H1 (cell line): ENCODE measurements around the gene PRAMEF12. TPM values are rescaled to one million over a fixed set of nuclear protein-coding genes. Genes with fewer than 3 reads are reported as not detected.

Source experiments
- CTCF ChIA-PET: fragments of 300-600 bp; sonication (Branson Sonifier 250); formaldehyde crosslinking; loops from one replicate; lab custom pipeline; 2021; ENCODE audit not compliant: partially characterized antibody; lab: Charles Lee
- POLR2A ChIA-PET: fragments of 300-600 bp; sonication (Branson Sonifier 250); formaldehyde crosslinking; loops from one replicate; lab custom pipeline; 2021; ENCODE audit warnings: inconsistent platforms; ENCODE audit not compliant: partially characterized antibody; lab: Charles Lee
- DNase-seq, 2 experiments: peaks; one replicate each; pipeline versions ENCODE4 v3.0.0 to v3.0.0-alpha.2; 2010 to 2022; ENCODE audit warnings: low spot score in 2 of 2, low read depth in 1 of 2, mixed read lengths in 1 of 2
- FAIRE-seq: peaks from 2 replicates; lab custom pipeline; 2011; peaks lifted over from hg19 to GRCh38; lab: Jason Lieb, UNC
- H2AFZ ChIP-seq: 2 replicates; pipeline ENCODE4 v1.8.1; 2012; ENCODE audit warnings: low read length, inconsistent platforms
- H2AK5ac ChIP-seq: 2 replicates; pipeline ENCODE4 v1.6.1; 2013; ENCODE audit warnings: low read depth, low read length
- H2BK120ac ChIP-seq: replicated peaks from 2 replicates; pipeline ENCODE3; 2013; ENCODE audit warnings: low read depth, low read length, inconsistent platforms
- H2BK12ac ChIP-seq: 2 replicates; pipeline ENCODE4 v1.6.1; 2013; ENCODE audit warnings: low read depth, low read length
- H2BK15ac ChIP-seq: 2 replicates; pipeline ENCODE4 v1.6.1; 2013; ENCODE audit warnings: low read length
- H2BK20ac ChIP-seq: 2 replicates; pipeline ENCODE4 v1.6.1; 2013; ENCODE audit warnings: low read length
- H2BK5ac ChIP-seq: 2 replicates; pipeline ENCODE4 v1.6.1; 2013; ENCODE audit warnings: low read depth, low read length
- H3K14ac ChIP-seq: 2 replicates; pipeline ENCODE4 v1.6.1; 2013; ENCODE audit warnings: inconsistent platforms; ENCODE audit not compliant: insufficient read length
- H3K18ac ChIP-seq: 2 replicates; pipeline ENCODE4 v1.6.1; 2013; ENCODE audit warnings: low read length; ENCODE audit errors: extremely low read depth
- H3K23ac ChIP-seq: 2 replicates; pipeline ENCODE4 v1.6.1; 2013; ENCODE audit warnings: inconsistent platforms; ENCODE audit not compliant: insufficient read length
- H3K23me2 ChIP-seq: 2 replicates; pipeline ENCODE4 v1.6.1; 2013; ENCODE audit warnings: low read depth, low read length
- H3K27ac ChIP-seq: 2 replicates; pipeline ENCODE4 v1.6.1; 2011; ENCODE audit warnings: low read depth, low read length, inconsistent platforms
- H3K27me3 ChIP-seq, 4 experiments: replicated peaks in 1 of 4; 1 replicate in 1 of 4; 2 replicates in 3 of 4; pipeline versions ENCODE4 v1.6.1 to v1.8.1; 2011 to 2013; ENCODE audit warnings: low read length in 3 of 4, mild to moderate bottlenecking in 3 of 4, inconsistent platforms in 2 of 4, mixed read lengths in 2 of 4, moderate library complexity in 1 of 4; ENCODE audit not compliant: control insufficient read depth in 3 of 4, insufficient read depth in 3 of 4; ENCODE audit errors: extremely low read depth in 1 of 4
- H3K36me3 ChIP-seq, 4 experiments: 2 replicates each; pipeline versions ENCODE4 v1.6.1 to v1.8.1; 2011 to 2013; ENCODE audit warnings: mild to moderate bottlenecking in 4 of 4, low read length in 3 of 4, moderate library complexity in 2 of 4, control low read depth in 1 of 4, inconsistent platforms in 1 of 4; ENCODE audit not compliant: insufficient read depth in 4 of 4, control insufficient read depth in 2 of 4
- H3K4ac ChIP-seq: replicated peaks from 2 replicates; pipeline ENCODE3; 2013; ENCODE audit warnings: low read length, low read depth, mixed read lengths, inconsistent platforms; ENCODE audit not compliant: insufficient read length
- H3K4me1 ChIP-seq, 4 experiments: replicated peaks in 1 of 4; 1 replicate in 1 of 4; 2 replicates in 3 of 4; pipeline versions ENCODE4 v1.6.1 to v1.8.1; 2011 to 2013; ENCODE audit warnings: low read length in 3 of 4, inconsistent platforms in 2 of 4, mixed read lengths in 1 of 4; ENCODE audit not compliant: insufficient read depth in 4 of 4, control insufficient read depth in 3 of 4
- H3K4me2 ChIP-seq, 2 experiments: 2 replicates each; pipeline versions ENCODE4 v1.6.1 to v1.8.1; 2011 to 2013; ENCODE audit warnings: low read depth in 2 of 2, low read length in 2 of 2, control low read depth in 1 of 2, inconsistent platforms in 1 of 2, mild to moderate bottlenecking in 1 of 2; ENCODE audit not compliant: insufficient read depth in 1 of 2
- H3K4me3 ChIP-seq, 4 experiments: fragments of 200-600, 300-600 bp in 1 of 4; sonication (generic), shearing (Covaris generic), sonication (Bioruptor Twin) in 1 of 4; 2 replicates each; pipeline versions ENCODE4 v1.5.1 to v1.8.1; 2011 to 2016; ENCODE audit warnings: low read length in 4 of 4, low read depth in 3 of 4, control low read depth in 2 of 4, inconsistent platforms in 2 of 4, mild to moderate bottlenecking in 2 of 4, mixed read lengths in 1 of 4, moderate library complexity in 1 of 4; ENCODE audit not compliant: insufficient read depth in 2 of 4; ENCODE audit errors: extremely low read depth in 1 of 4
- H3K56ac ChIP-seq: replicated peaks from 2 replicates; pipeline ENCODE3; 2013; ENCODE audit warnings: low read depth, mild to moderate bottlenecking, mixed read lengths, low read length, inconsistent platforms; ENCODE audit not compliant: insufficient read length
- H3K79me1 ChIP-seq: 2 replicates; pipeline ENCODE4 v1.6.1; 2013; ENCODE audit warnings: low read depth, low read length, control low read depth
- H3K79me2 ChIP-seq, 2 experiments: 2 replicates each; pipeline versions ENCODE4 v1.6.1 to v1.8.1; 2012 to 2013; ENCODE audit warnings: low read length in 2 of 2, mild to moderate bottlenecking in 2 of 2, inconsistent platforms in 1 of 2; ENCODE audit not compliant: insufficient read depth in 2 of 2, control insufficient read depth in 1 of 2
- H3K9ac ChIP-seq, 4 experiments: replicated peaks in 1 of 4; 1 replicate in 1 of 4; 2 replicates in 3 of 4; pipeline versions ENCODE4 v1.6.1 to v1.8.1; 2011 to 2013; ENCODE audit warnings: low read depth in 3 of 4, low read length in 3 of 4, control low read depth in 2 of 4, mild to moderate bottlenecking in 2 of 4, moderate library complexity in 2 of 4, inconsistent platforms in 1 of 4; ENCODE audit errors: extremely low read depth in 1 of 4
- H3K9me3 ChIP-seq, 2 experiments: 2 replicates each; pipeline versions ENCODE4 v1.6.1 to v1.8.1; 2012 to 2013; ENCODE audit warnings: mild to moderate bottlenecking in 2 of 2, moderate library complexity in 2 of 2, control low read depth in 1 of 2, inconsistent platforms in 1 of 2, low read depth in 1 of 2, low read length in 1 of 2, mixed read lengths in 1 of 2; ENCODE audit not compliant: insufficient read depth in 2 of 2
- H4K20me1 ChIP-seq, 2 experiments: replicated peaks in 1 of 2; 2 replicates each; pipeline versions ENCODE3 to v1.8.1; 2011 to 2013; ENCODE audit warnings: inconsistent platforms in 2 of 2, low read length in 2 of 2, mild to moderate bottlenecking in 1 of 2; ENCODE audit not compliant: insufficient read depth in 2 of 2, control insufficient read depth in 1 of 2
- H4K5ac ChIP-seq: 2 replicates; pipeline ENCODE4 v1.6.1; 2013; ENCODE audit warnings: low read length, low read depth, mixed read lengths, inconsistent platforms; ENCODE audit not compliant: insufficient read length
- H4K8ac ChIP-seq: 2 replicates; pipeline ENCODE4 v1.8.0; 2013; ENCODE audit warnings: mild to moderate bottlenecking, moderate library complexity, low read length, inconsistent platforms; ENCODE audit not compliant: insufficient read depth; ENCODE audit errors: extremely low read depth
- H4K91ac ChIP-seq: replicated peaks from 2 replicates; pipeline ENCODE3; 2013; ENCODE audit warnings: low read length, mixed read lengths, inconsistent platforms; ENCODE audit not compliant: insufficient read length
- BACH1 ChIP-seq: IDR thresholded peaks from 2 replicates; pipeline ENCODE4 v1.6.1; 2012; ENCODE audit warnings: low read length, improper control_type of control experiment
- CEBPB ChIP-seq: IDR thresholded peaks from 2 replicates; pipeline ENCODE4 v1.6.1; 2012; ENCODE audit warnings: low read depth, low read length
- HDAC6 ChIP-seq: IDR thresholded peaks from one replicate; pipeline ENCODE4 v1.7.1; 2012; ENCODE audit warnings: low read depth, mild to moderate bottlenecking, inconsistent platforms, low read length, moderate library complexity
- PHF8 ChIP-seq: fragments of 200-600 bp; sonication (generic); conservative IDR thresholded peaks from 2 replicates; pipeline ENCODE4 v1.7.1; 2012; ENCODE audit warnings: low read depth, mild to moderate bottlenecking, inconsistent platforms, low read length, moderate library complexity
- WGBS, 2 experiments: shearing (Covaris generic) in 1 of 2; methylation state at CpG; one replicate each; pipeline versions ENCODE4 v1.1.6 to v1.1.7; 2013 to 2015; ENCODE audit warnings: low lambda C conversion rate in 2 of 2, mixed read lengths in 2 of 2, inconsistent platforms in 1 of 2, low coverage in 1 of 2, missing lambda C conversion rate in 1 of 2; ENCODE audit not compliant: insufficient replicate concordance in 2 of 2, insufficient coverage in 1 of 2, insufficient read length in 1 of 2; ENCODE audit errors: extremely low coverage in 1 of 2, missing lambda C conversion rate in 1 of 2; 5-methylcytosine and 5-hydroxymethylcytosine counted together
- polyA plus RNA-seq, 7 experiments: library from polyadenylated mRNA; depleted of rRNA in 3 of 7; stranded (reverse) in 5 of 7; unstranded in 2 of 7; fragments of >200 nt in 5 of 7; fragments of 200-250 nt in 2 of 7; gene quantifications; 1 replicate in 5 of 7; 2 replicates in 1 of 7; 4 replicates in 1 of 7; pipeline versions ENCODE4 v1.2.1 to v1.2.3, GENCODE V29; 2011 to 2013; ENCODE audit warnings: missing spikeins in 2 of 7, mixed read lengths in 2 of 7
- total RNA-seq: library from RNA; stranded (reverse); fragmentation: NEBNext Ultra II Directional; extraction: Animal tissue kit (Norgen Biotek cat#: 25700); gene quantifications from 2 replicates; pipeline ENCODE4 v1.2.1, GENCODE V29; 2021

Gene PRAMEF12
- total and polyA plus RNA-seq, 2 of the 8 experiments (the other 6 are each of a cell fraction or from before 2014, with no cell fraction given): not detected

- Histone ChIP-seq H3K4me1 (0 out of 7 replicates have a peak, but pooled peaks cover 0 to 3% (median 0%) of the 10 kb centered on the region in 4 experiments), H3K4ac (no peak overlapping the region), H3K14ac (no peak overlapping the region), H3K23me2 (no peaks in the 10 kb centered on the region), H2AK5ac (no peak overlapping the region), H3K23ac (no peak overlapping the region), H2BK15ac (no peak overlapping the region), H2BK20ac (no peak overlapping the region), H3K9ac (no peak overlapping the region), H4K20me1 (no peaks in the 10 kb centered on the region), H3K79me1 (no peaks in the 10 kb centered on the region), H3K56ac (no peak overlapping the region), H3K9me3 (no peaks in the 10 kb centered on the region), H3K27me3 (no peaks in the 10 kb centered on the region), H2BK120ac (no peak overlapping the region), H4K8ac (no peak overlapping the region), H3K18ac (no peak overlapping the region), H4K5ac (no peak overlapping the region), H3K27ac (no peak overlapping the region), H3K79me2 (no peaks in the 10 kb centered on the region), H3K4me2 (no peak overlapping the region), H2BK12ac (0 out of 2 replicates have a peak overlapping the region, but pooled peaks have one; percentile 43), H4K91ac (no peak overlapping the region), H3K4me3 (no peak overlapping the region), H3K36me3 (no peaks in the 10 kb centered on the region), H2BK5ac (no peak overlapping the region), H2AFZ (no peak overlapping the region)
- DNase-seq (no peak), FAIRE-seq (no peak)
- ChIA-PET CTCF (no interaction called here), POLR2A (no interaction called here)
- whole genome bisulfite sequencing, 2 experiments: 88% methylated on average over 4 of the region's 4 CpGs; no CpG with 5 or more reads in 1 of the 2 experiments
- TF ChIP-seq BACH1: no peak
- TF ChIP-seq PHF8: no peak
- no peak for TF ChIP-seq HDAC6
- peak; percentile 31; the same call in 1 of the 2 replicates for TF ChIP-seq CEBPB
Observed at GRCh38 chr1:12754738-12755137, 18.8 kb upstream of the PRAMEF12 start.
